Measurements from ENCODE around the gene CLIP3. TPM values are rescaled to one million over a fixed set of nuclear protein-coding genes. Genes with fewer than 3 reads are reported as not detected.

Gene CLIP3
- total and polyA plus RNA-seq, 2 experiments from 2014 or later: 15.1 to 19.1 TPM

- no peak overlapping the region for H3K4me3 Mint-ChIP-seq
- no peak overlapping the region for H3K27ac ChIP-seq (ENCODE audit: low read depth)
These were observed 29.4 kb downstream of the CLIP3 start for GRCh38 chr19:36003284-36003683.

More at GRCh38 chr19:36003284-36003683, 29.4 kb downstream of the CLIP3 start:
- H4K20me1 ChIP-seq (replicated peaks; ENCODE audit: insufficient read depth): peaks cover 5% of the 10 kb centered on the region; the same call in 1 of the 2 replicates
- H3K4me1 Mint-ChIP-seq: peaks cover 7% of the 10 kb centered on the region
- no peaks in the 10 kb centered on the region; the same call in 2 of the 3 replicates for H3K9me3 Mint-ChIP-seq
- no peak overlapping the region for H3K27ac Mint-ChIP-seq
- H3K79me2 ChIP-seq (replicated peaks; ENCODE audit: insufficient read depth): no peaks in the 10 kb centered on the region
- no peaks in the 10 kb centered on the region for H3K9me2 ChIP-seq (ENCODE audit: insufficient read depth)
- ATAC-seq (no peak), DNase-seq (ENCODE audit: low spot score) (no peak)
- H3K27me3 ChIP-seq (ENCODE audit: insufficient read depth): no peaks in the 10 kb centered on the region
- H2AFZ ChIP-seq: no peak overlapping the region
- no peak overlapping the region for H3K4me3 ChIP-seq
- H3K4me1 ChIP-seq (ENCODE audit: insufficient read depth): 0 out of 2 replicates have a peak, but pooled peaks cover 5% of the 10 kb centered on the region
- H3K4me2 ChIP-seq: no peak overlapping the region
- peaks cover 5% of the 10 kb centered on the region; the same call in 1 of the 2 replicates for H3K36me3 ChIP-seq (ENCODE audit: insufficient read depth)
- peaks cover 6% of the 10 kb centered on the region; the same call in 1 of the 2 replicates for H3F3A ChIP-seq (replicated peaks; ENCODE audit: low read depth)
- H3K27me3 Mint-ChIP-seq (ENCODE audit: insufficient read depth, low read depth, poor library complexity): peaks cover 4% of the 10 kb centered on the region
- no peak for TF ChIP-seq ZNF331 (CRISPR knock-in tag; IDR thresholded peaks at IDR 0.05; ENCODE audit: low read depth)
- no peak for TF ChIP-seq EZH2phosphoT487 (IDR thresholded peaks at IDR 0.05; ENCODE audit: unreplicated experiment)
- no peak for TF ChIP-seq CTCF (conservative IDR thresholded peaks at IDR 0.05; ENCODE audit: low read depth in 2 of 2)
- no peak for TF ChIP-seq ZNF114 (CRISPR knock-in tag; IDR thresholded peaks at IDR 0.05)
- no peak for TF ChIP-seq POLR2AphosphoS5 (IDR thresholded peaks at IDR 0.05; ENCODE audit: low read depth)
- TF ChIP-seq CREB1 (CRISPR knock-in tag; IDR thresholded peaks at IDR 0.05; ENCODE audit: low read depth): no peak
- TF ChIP-seq REST (IDR thresholded peaks at IDR 0.05; ENCODE audit: unreplicated experiment): no peak
- H3K36me3 Mint-ChIP-seq (ENCODE audit: low read depth): peaks cover 39% of the 10 kb centered on the region
